Neural cell (in vitro differentiated cells): ENCODE results near the gene SLFN12L. TPM values are rescaled to one million over a fixed set of nuclear protein-coding genes. Genes with fewer than 3 reads are reported as not detected.

Experiments
- H2AFZ ChIP-seq: fragments of 200-600, 300-800 bp; sonication (generic), shearing (Covaris generic); 2 replicates; pipeline ENCODE4 v1.6.0; 2014; ENCODE audit warnings: low read depth, mild to moderate bottlenecking, antibody characterized with exemption, low read length, moderate library complexity
- H3F3A ChIP-seq: fragments of 200-600 bp; shearing (Covaris generic); 2 replicates; pipeline ENCODE4 v1.6.1; 2016; ENCODE audit warnings: mild to moderate bottlenecking, moderate library complexity, mixed read lengths, antibody characterized with exemption, low read length; ENCODE audit not compliant: insufficient read depth, poor library complexity, severe bottlenecking
- H3K27ac ChIP-seq: fragments of 200-600, 300-800 bp; sonication (generic), shearing (Covaris generic); 2 replicates; pipeline ENCODE4 v1.5.1; 2014; ENCODE audit warnings: mild to moderate bottlenecking, low read length, moderate library complexity
- H3K27me3 ChIP-seq: fragments of 300-800, 200-600 bp; sonication (generic), shearing (Covaris generic); 2 replicates; pipeline ENCODE4 v1.6.0; 2014; ENCODE audit warnings: mild to moderate bottlenecking, low read depth, low read length, moderate library complexity; ENCODE audit not compliant: insufficient read depth
- H3K36me3 ChIP-seq: fragments of 300-800, 200-600 bp; sonication (generic), shearing (Covaris generic); 2 replicates; pipeline ENCODE4 v1.5.1; 2014; ENCODE audit warnings: mild to moderate bottlenecking, antibody characterized with exemption, low read length, moderate library complexity; ENCODE audit not compliant: insufficient read depth
- H3K4me2 ChIP-seq: fragments of 300-800, 200-600 bp; sonication (generic), shearing (Covaris generic); 2 replicates; pipeline ENCODE4 v1.6.0; 2014; ENCODE audit warnings: mild to moderate bottlenecking, low read length
- H3K4me3 ChIP-seq: fragments of 300-800, 200-600 bp; sonication (generic), shearing (Covaris generic); 2 replicates; pipeline ENCODE4 v1.5.1; 2014; ENCODE audit warnings: mild to moderate bottlenecking, low read length, moderate library complexity
- H3K79me2 ChIP-seq: fragments of 200-600 bp; shearing (Covaris generic); replicated peaks from 2 replicates; pipeline ENCODE4 v1.6.0; 2014; ENCODE audit warnings: mild to moderate bottlenecking, low read length, moderate library complexity; ENCODE audit not compliant: insufficient read depth
- H3K9ac ChIP-seq: fragments of 300-800, 200-600 bp; sonication (generic), shearing (Covaris generic); 2 replicates; pipeline ENCODE4 v1.6.1; 2016; ENCODE audit warnings: mild to moderate bottlenecking, low read length, mixed read lengths
- H3K9me2 ChIP-seq: fragments of 200-600 bp; shearing (Covaris generic); 2 replicates; pipeline ENCODE4 v1.6.1; 2016; ENCODE audit warnings: mild to moderate bottlenecking, low read length, mixed read lengths; ENCODE audit not compliant: insufficient read depth
- H3K9me3 ChIP-seq: fragments of 200-600, 300-800 bp; sonication (generic), shearing (Covaris generic); 2 replicates; pipeline ENCODE4 v1.6.1; 2016; ENCODE audit warnings: mild to moderate bottlenecking, mixed run types, low read length, moderate library complexity, mixed read lengths
- H4K20me1 ChIP-seq: fragments of 200-600 bp; shearing (Covaris generic); 2 replicates; pipeline ENCODE4 v1.6.1; 2016; ENCODE audit warnings: mild to moderate bottlenecking, mixed run types; ENCODE audit not compliant: insufficient read depth
- EP300 ChIP-seq: fragments of 450-650 bp; conservative IDR thresholded peaks from 2 replicates; pipeline ENCODE4 v1.6.1; 2014; ENCODE audit warnings: antibody characterized with exemption, mild to moderate bottlenecking, moderate library complexity; ENCODE audit not compliant: poor library complexity, severe bottlenecking
- EZH2 ChIP-seq: fragments of 200-600, 300-800 bp; shearing (Covaris generic), sonication (generic); IDR thresholded peaks from 2 replicates; pipeline ENCODE4 v1.6.1; 2014; ENCODE audit warnings: antibody characterized with exemption, low read length, borderline replicate concordance, mild to moderate bottlenecking; ENCODE audit not compliant: insufficient read depth, poor library complexity, severe bottlenecking
- MXI1 ChIP-seq: fragments of 450-650 bp; conservative IDR thresholded peaks from 2 replicates; pipeline ENCODE4 v1.6.1; 2014; ENCODE audit warnings: antibody characterized with exemption, mild to moderate bottlenecking; ENCODE audit not compliant: poor library complexity, severe bottlenecking
- POLR2AphosphoS5 ChIP-seq: IDR thresholded peaks from 2 replicates; pipeline ENCODE4 v1.6.1; 2012
- RAD21 ChIP-seq: fragments of 450-650 bp; conservative IDR thresholded peaks from 2 replicates; pipeline ENCODE4 v1.6.1; 2014; ENCODE audit warnings: antibody characterized with exemption, mild to moderate bottlenecking, moderate library complexity
- SMC3 ChIP-seq: fragments of 450-650 bp; conservative IDR thresholded peaks from 2 replicates; pipeline ENCODE4 v1.6.1; 2014; ENCODE audit warnings: antibody characterized with exemption, mild to moderate bottlenecking, moderate library complexity; ENCODE audit not compliant: poor library complexity
- TAF1 ChIP-seq: IDR thresholded peaks from 2 replicates; pipeline ENCODE4 v1.6.1; 2012; ENCODE audit warnings: low read depth
- polyA plus RNA-seq: library from polyadenylated mRNA; depleted of rRNA; stranded (reverse); fragments of >200 nt; gene quantifications from 2 replicates; pipeline ENCODE4 v1.2.3, GENCODE V29; 2014
- TF ChIP-seq, protein P1 (sequence below): fragments of 450-650 bp; IDR thresholded peaks from 2 replicates; pipeline ENCODE4 v1.5.1; 2014; ENCODE audit warnings: antibody characterized with exemption, mild to moderate bottlenecking, moderate library complexity; ENCODE audit not compliant: poor library complexity, severe bottlenecking
- TF ChIP-seq, protein P2 (sequence below): IDR thresholded peaks from 2 replicates; pipeline ENCODE4 v1.6.1; 2012; ENCODE audit warnings: borderline replicate concordance

SLFN12L gene
- polyA plus RNA-seq, 1 donor from 2014 or later = not detected

GRCh38 chr17:35449371-35449931, 88.0 kb downstream of the SLFN12L start:
- Histone ChIP-seq H3K27ac (no peak overlapping the region), H3K36me3 (no peaks in the 10 kb centered on the region), H3K9me2 (no peaks in the 10 kb centered on the region), H3K79me2 (no peaks in the 10 kb centered on the region), H3K27me3 (peaks cover 88% of the 10 kb centered on the region), H3K4me2 (no peak overlapping the region), H2AFZ (no peak overlapping the region), H3K9ac (no peak overlapping the region), H3K9me3 (peaks cover 3% of the 10 kb centered on the region), H4K20me1 (no peaks in the 10 kb centered on the region), H3F3A (no peaks in the 10 kb centered on the region), H3K4me3 (peak overlapping the region; percentile 48)
- TF ChIP-seq SMC3 (no peak), RAD21 (no peak), EP300 (no peak), EZH2 (peak; percentile 59), MXI1 (no peak), TAF1 (no peak)
- TF ChIP-seq, protein P1, sequence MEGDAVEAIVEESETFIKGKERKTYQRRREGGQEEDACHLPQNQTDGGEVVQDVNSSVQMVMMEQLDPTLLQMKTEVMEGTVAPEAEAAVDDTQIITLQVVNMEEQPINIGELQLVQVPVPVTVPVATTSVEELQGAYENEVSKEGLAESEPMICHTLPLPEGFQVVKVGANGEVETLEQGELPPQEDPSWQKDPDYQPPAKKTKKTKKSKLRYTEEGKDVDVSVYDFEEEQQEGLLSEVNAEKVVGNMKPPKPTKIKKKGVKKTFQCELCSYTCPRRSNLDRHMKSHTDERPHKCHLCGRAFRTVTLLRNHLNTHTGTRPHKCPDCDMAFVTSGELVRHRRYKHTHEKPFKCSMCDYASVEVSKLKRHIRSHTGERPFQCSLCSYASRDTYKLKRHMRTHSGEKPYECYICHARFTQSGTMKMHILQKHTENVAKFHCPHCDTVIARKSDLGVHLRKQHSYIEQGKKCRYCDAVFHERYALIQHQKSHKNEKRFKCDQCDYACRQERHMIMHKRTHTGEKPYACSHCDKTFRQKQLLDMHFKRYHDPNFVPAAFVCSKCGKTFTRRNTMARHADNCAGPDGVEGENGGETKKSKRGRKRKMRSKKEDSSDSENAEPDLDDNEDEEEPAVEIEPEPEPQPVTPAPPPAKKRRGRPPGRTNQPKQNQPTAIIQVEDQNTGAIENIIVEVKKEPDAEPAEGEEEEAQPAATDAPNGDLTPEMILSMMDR = no peak
- TF ChIP-seq, protein P2, sequence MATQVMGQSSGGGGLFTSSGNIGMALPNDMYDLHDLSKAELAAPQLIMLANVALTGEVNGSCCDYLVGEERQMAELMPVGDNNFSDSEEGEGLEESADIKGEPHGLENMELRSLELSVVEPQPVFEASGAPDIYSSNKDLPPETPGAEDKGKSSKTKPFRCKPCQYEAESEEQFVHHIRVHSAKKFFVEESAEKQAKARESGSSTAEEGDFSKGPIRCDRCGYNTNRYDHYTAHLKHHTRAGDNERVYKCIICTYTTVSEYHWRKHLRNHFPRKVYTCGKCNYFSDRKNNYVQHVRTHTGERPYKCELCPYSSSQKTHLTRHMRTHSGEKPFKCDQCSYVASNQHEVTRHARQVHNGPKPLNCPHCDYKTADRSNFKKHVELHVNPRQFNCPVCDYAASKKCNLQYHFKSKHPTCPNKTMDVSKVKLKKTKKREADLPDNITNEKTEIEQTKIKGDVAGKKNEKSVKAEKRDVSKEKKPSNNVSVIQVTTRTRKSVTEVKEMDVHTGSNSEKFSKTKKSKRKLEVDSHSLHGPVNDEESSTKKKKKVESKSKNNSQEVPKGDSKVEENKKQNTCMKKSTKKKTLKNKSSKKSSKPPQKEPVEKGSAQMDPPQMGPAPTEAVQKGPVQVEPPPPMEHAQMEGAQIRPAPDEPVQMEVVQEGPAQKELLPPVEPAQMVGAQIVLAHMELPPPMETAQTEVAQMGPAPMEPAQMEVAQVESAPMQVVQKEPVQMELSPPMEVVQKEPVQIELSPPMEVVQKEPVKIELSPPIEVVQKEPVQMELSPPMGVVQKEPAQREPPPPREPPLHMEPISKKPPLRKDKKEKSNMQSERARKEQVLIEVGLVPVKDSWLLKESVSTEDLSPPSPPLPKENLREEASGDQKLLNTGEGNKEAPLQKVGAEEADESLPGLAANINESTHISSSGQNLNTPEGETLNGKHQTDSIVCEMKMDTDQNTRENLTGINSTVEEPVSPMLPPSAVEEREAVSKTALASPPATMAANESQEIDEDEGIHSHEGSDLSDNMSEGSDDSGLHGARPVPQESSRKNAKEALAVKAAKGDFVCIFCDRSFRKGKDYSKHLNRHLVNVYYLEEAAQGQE = no peak

DNA sequence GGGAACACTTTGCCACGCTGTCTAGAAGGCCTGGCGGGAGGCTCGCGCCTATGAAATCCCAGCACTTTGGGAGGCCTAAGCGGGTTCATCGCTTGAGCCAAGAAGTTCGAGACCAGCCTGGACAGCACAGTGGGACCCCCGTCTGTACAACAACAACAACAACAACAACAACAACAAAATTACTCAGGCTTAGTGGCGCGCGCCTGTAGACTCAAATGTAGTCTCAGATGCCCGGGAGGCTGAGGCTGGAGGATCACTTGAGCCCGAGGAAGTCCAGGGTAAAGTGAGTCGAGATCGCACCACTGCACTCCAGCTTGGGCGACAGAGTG, 88.6 kb downstream of the SLFN12L start:
- Histone ChIP-seq H2AFZ (no peak overlapping the region), H3K9ac (no peak overlapping the region), H3K27me3 (peaks cover 83% of the 10 kb centered on the region), H3F3A (no peaks in the 10 kb centered on the region), H3K27ac (no peak overlapping the region), H3K36me3 (no peaks in the 10 kb centered on the region), H3K79me2 (no peaks in the 10 kb centered on the region), H3K4me3 (peak overlapping the region; percentile 57), H3K9me3 (peaks cover 3% of the 10 kb centered on the region), H4K20me1 (no peaks in the 10 kb centered on the region), H3K4me2 (no peak overlapping the region), H3K9me2 (no peaks in the 10 kb centered on the region)
- TF ChIP-seq, protein P1 = no peak
- TF ChIP-seq, protein P2 = no peak
- TF ChIP-seq RAD21 = no peak
- no peak for TF ChIP-seq EP300
- TF ChIP-seq EZH2 = no peak
- TF ChIP-seq SMC3 = no peak
- TF ChIP-seq POLR2AphosphoS5 = no peak
- TF ChIP-seq TAF1 = no peak
- no peak for TF ChIP-seq MXI1
